A549 (cell line): ENCODE data around the gene CLMN. TPM values are rescaled to one million over a fixed set of nuclear protein-coding genes. Genes with fewer than 3 reads are reported as not detected.

Experiments
- ATAC-seq, 2 experiments: fragments of 200-7000 bp in 1 of 2; fragments of >200 bp in 1 of 2; cut with Nextera tagmentation in 1 of 2; cut with Tn5 transposase in 1 of 2; 3 replicates each; pipeline versions ENCODE4 v1.8.0 to v1.9.1; 2018 to 2020; ENCODE audit warnings: mild to moderate bottlenecking in 1 of 2, moderate library complexity in 1 of 2
- CTCF ChIA-PET: fragments of 300-600 bp; sonication (Branson Sonifier 250); formaldehyde crosslinking; extraction: SDS; loops from one replicate; lab custom pipeline; 2021; ENCODE audit warnings: antibody characterized with exemption, inconsistent platforms; lab: Yijun Ruan, JAX
- POLR2A ChIA-PET: fragments of 350-600 bp; formaldehyde crosslinking; extraction: SDS; loops from one replicate; lab custom pipeline; 2021; ENCODE audit warnings: antibody characterized with exemption, inconsistent platforms; lab: Yijun Ruan, JAX
- DNase-seq, 2 experiments: peaks; one replicate each; pipeline versions ENCODE4 v3.0.0 to v3.0.0-alpha.2; 2011 to 2016; ENCODE audit warnings: low read depth in 1 of 2, low spot score in 1 of 2
- FAIRE-seq: peaks from 2 replicates; lab custom pipeline; 2011; peaks lifted over from hg19 to GRCh38; lab: Jason Lieb, UNC
- H3K27ac ChIP-seq, 2 experiments: fragments of >200 bp; sonication (Bioruptor Twin); formaldehyde crosslinking; 3 replicates each; pipeline ENCODE4 v1.5.1; 2016 to 2017
- H3K4me1 ChIP-seq: fragments of >200 bp; sonication (Bioruptor Twin); formaldehyde crosslinking; 3 replicates; pipeline ENCODE4 v1.6.1; 2016
- H3K4me2 ChIP-seq: fragments of >200 bp; sonication (Bioruptor Twin); formaldehyde crosslinking; 3 replicates; pipeline ENCODE4 v1.6.1; 2016
- H3K4me3 ChIP-seq: fragments of >200 bp; sonication (Bioruptor Twin); formaldehyde crosslinking; 3 replicates; pipeline ENCODE4 v1.5.1; 2016
- H3K9me3 ChIP-seq: fragments of >200 bp; sonication (Bioruptor Twin); formaldehyde crosslinking; 3 replicates; pipeline ENCODE4 v1.6.1; 2016
- ATOH8 ChIP-seq: fragments of 250-450 bp; sonication (Bioruptor Pico); IDR thresholded peaks from 2 replicates; pipeline ENCODE4 v1.5.0; 2020; ENCODE audit warnings: low read depth, mild to moderate bottlenecking, moderate library complexity
- BCL3 ChIP-seq: fragments of >200 bp; sonication (Bioruptor Twin); formaldehyde crosslinking; IDR thresholded peaks from 3 replicates; pipeline ENCODE4 v1.6.1; 2016
- CHD2 ChIP-seq: fragments of 150-350 bp; IDR thresholded peaks from 2 replicates; pipeline ENCODE4 v1.6.1; 2014; ENCODE audit warnings: low read length; ENCODE audit not compliant: partially characterized antibody
- HOXB13 ChIP-seq: fragments of 250-450 bp; sonication (Bioruptor Pico); IDR thresholded peaks from 2 replicates; pipeline ENCODE4 v1.5.0; 2020; ENCODE audit warnings: low read depth, mild to moderate bottlenecking, moderate library complexity
- JUN ChIP-seq, 2 experiments: fragments of >200 bp; sonication (Bioruptor Twin); formaldehyde crosslinking; IDR thresholded peaks; 2 replicates in 1 of 2; 3 replicates in 1 of 2; pipeline ENCODE4 v1.6.1; 2016 to 2017
- MYC ChIP-seq: IDR thresholded peaks from 2 replicates; pipeline ENCODE4 v1.6.1; 2012; ENCODE audit warnings: mild to moderate bottlenecking, inconsistent platforms, low read length, improper control_type of control experiment, borderline replicate concordance
- NR3C1 ChIP-seq: fragments of >200 bp; sonication (Bioruptor Twin); formaldehyde crosslinking; IDR thresholded peaks from 3 replicates; pipeline ENCODE4 v1.6.1; 2017
- PBX3 ChIP-seq: IDR thresholded peaks from 2 replicates; pipeline ENCODE4 v1.6.1; 2012
- POLR2AphosphoS2 ChIP-seq: conservative IDR thresholded peaks from 2 replicates; pipeline ENCODE4 v1.6.1; 2012; ENCODE audit warnings: low read length, improper control_type of control experiment, inconsistent platforms
- REST ChIP-seq: fragments of 200-600 bp; sonication (generic); IDR thresholded peaks from 2 replicates; pipeline ENCODE4 v1.6.1; 2016; ENCODE audit warnings: antibody characterized with exemption, mild to moderate bottlenecking, moderate library complexity
- RNF2 ChIP-seq: fragments of 200-600 bp; sonication (generic); IDR thresholded peaks from 2 replicates; pipeline ENCODE4 v1.6.1; 2016; ENCODE audit warnings: low read depth, mild to moderate bottlenecking, antibody characterized with exemption, moderate library complexity, borderline replicate concordance
- SMC3 ChIP-seq: fragments of >200 bp; sonication (Bioruptor Twin); formaldehyde crosslinking; IDR thresholded peaks from 3 replicates; pipeline ENCODE4 v1.6.1; 2018; ENCODE audit warnings: inconsistent platforms
- TFCP2L1 ChIP-seq: fragments of 250-450 bp; sonication (Bioruptor Pico); IDR thresholded peaks from 2 replicates; pipeline ENCODE4 v1.5.0; 2021; ENCODE audit warnings: mild to moderate bottlenecking
- ZC3H11A ChIP-seq: fragments of 450-650 bp; IDR thresholded peaks from 2 replicates; pipeline ENCODE4 v1.6.1; 2014; ENCODE audit warnings: antibody characterized with exemption, mild to moderate bottlenecking
- ZSCAN20 ChIP-seq: fragments of 250-450 bp; sonication (Bioruptor Pico); IDR thresholded peaks from 2 replicates; pipeline ENCODE4 v1.8.0; 2022; ENCODE audit warnings: mild to moderate bottlenecking, moderate library complexity
- WGBS: methylation state at CpG from one replicate; pipeline ENCODE4 v1.1.6; 2017; ENCODE audit errors: missing lambda C conversion rate; 5-methylcytosine and 5-hydroxymethylcytosine counted together
- polyA plus RNA-seq, 4 experiments: library from polyadenylated mRNA; depleted of rRNA in 3 of 4; stranded (reverse); fragments of >200 nt; fragmentation: RNase III in 1 of 4; extraction: RNeasy Plus Mini Kit Qiagen cat#74134 plus additional on column Dnase treatment in 1 of 4; gene quantifications; 2 replicates in 3 of 4; 3 replicates in 1 of 4; pipeline ENCODE4 v1.2.3, GENCODE V29; 2011 to 2017

CLMN gene
- polyA plus RNA-seq, 2 of the 4 experiments (the other 2 are of a cell fraction): 2.9 to 10.6 TPM

GRCh38 chr14:95198320-95198719 is 121.4 kb downstream of the CLMN start:
- no peak for FAIRE-seq
- WGBS: 98% methylated on average over 9 of the region's 9 CpGs
- H3K9me3 ChIP-seq: no peaks in the 10 kb centered on the region
- no peaks in the 10 kb centered on the region for H3K4me1 ChIP-seq
- H3K27ac ChIP-seq: no peak overlapping the region
- CTCF ChIA-PET: interaction anchor here (1.1 kb wide), 1 partner anchor 11 kb away, joined by 3 read pairs; no protein-coding TSS in a partner anchor
- no peak for ATAC-seq
- TF ChIP-seq CHD2: no peak
- no peak for TF ChIP-seq BCL3
- no peak for TF ChIP-seq NR3C1
- no peak for TF ChIP-seq TFCP2L1 (CRISPR knock-in tag)
- no peak for TF ChIP-seq ATOH8
- no peak for TF ChIP-seq ZSCAN20 (CRISPR knock-in tag)
- no peak for TF ChIP-seq POLR2AphosphoS2
- TF ChIP-seq, all 56 proteins: peak for 0
- Histone ChIP-seq H3K4me2 (no peak overlapping the region), H3K4me3 (no peak overlapping the region)
- POLR2A ChIA-PET: no interaction called here
- DNase-seq: no peak

GRCh38 chr14:95197551-95197950 is 122.2 kb downstream of the CLMN start:
- ATAC-seq (no peak), FAIRE-seq (no peak), DNase-seq (no peak)
- CTCF ChIA-PET: interaction anchor here (1.1 kb wide), 1 partner anchor 10 kb away, joined by 3 read pairs; no protein-coding TSS in a partner anchor
- no peak overlapping the region for H3K27ac ChIP-seq
- H3K4me1 ChIP-seq: no peaks in the 10 kb centered on the region
- no peak for TF ChIP-seq SMC3
- no peak for TF ChIP-seq HOXB13 (CRISPR knock-in tag)
- no peak for TF ChIP-seq REST
- TF ChIP-seq ZC3H11A: no peak
- no peak for TF ChIP-seq RNF2
- TF ChIP-seq PBX3: no peak
- no peak for TF ChIP-seq MYC
- TF ChIP-seq ATOH8: no peak
- no peak for TF ChIP-seq JUN (IDR thresholded peaks at IDR 0.05)
- H3K9me3 ChIP-seq: no peaks in the 10 kb centered on the region
- no peak overlapping the region for H3K4me2 ChIP-seq
- H3K4me3 ChIP-seq: no peak overlapping the region
- WGBS: 92% methylated on average over 8 of the region's 8 CpGs
- POLR2A ChIA-PET: no interaction called here
